GM19043 (cell line): Measurements from ENCODE around the gene EXOC6B.

Experiments
- ATAC-seq: cut with Tn5 transposase; IDR thresholded peaks from one replicate; pipeline ENCODE4 v1.9.1; 2021; ENCODE audit warnings: low read depth; ENCODE audit not compliant: unreplicated experiment

Gene EXOC6B

GRCh38 chr2:72796766-72797165 lies 29.1 kb downstream of the EXOC6B start:
- ATAC-seq, result no peak

GRCh38 chr2:72794572-72794971 lies 31.3 kb downstream of the EXOC6B start:
- no peak for ATAC-seq

- ATAC-seq, result no peak
Measured at GRCh38 chr2:72793798-72794440, 31.9 kb downstream of the EXOC6B start.

DNA sequence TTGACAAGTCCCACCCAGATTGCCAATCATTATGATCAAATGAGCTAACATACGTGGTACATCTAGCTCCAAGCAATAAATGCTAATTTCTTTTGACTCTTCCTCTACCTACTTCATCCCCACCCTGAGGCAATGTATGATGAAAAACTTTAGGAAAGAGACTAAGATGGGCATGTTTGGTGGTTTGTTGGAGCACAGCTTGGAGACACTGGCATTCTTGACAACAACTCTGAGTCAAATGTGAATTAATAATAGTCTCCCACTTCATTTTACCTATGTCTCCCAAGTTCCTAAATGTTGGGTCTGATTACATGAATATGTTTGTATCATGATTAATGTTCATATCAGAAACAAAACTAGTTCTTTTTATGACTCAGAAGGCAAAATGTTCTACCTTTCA lies 36.6 kb downstream of the EXOC6B start:
- no peak for ATAC-seq

DNA sequence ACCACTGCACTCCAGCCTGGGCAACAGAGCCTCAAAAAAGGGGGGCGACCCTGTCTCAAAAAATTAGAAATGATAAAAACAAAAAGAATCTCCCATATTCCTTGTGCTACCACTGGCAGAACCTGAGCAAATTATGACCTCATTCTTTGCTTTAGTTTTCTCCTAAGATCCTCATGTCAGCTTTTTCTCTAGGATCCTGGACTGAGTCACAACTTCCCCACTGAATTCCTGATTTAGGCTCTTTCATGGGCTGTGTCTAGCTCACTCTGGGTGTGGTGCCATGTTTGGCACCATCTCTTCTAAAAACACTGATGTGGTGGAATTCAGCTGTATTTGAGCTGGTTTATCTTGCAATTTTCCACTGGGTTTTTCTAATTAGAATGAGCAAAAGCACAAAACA lies 37.1 kb downstream of the EXOC6B start:
- ATAC-seq, result no peak

GRCh38 chr2:72785517-72785916 lies 40.3 kb downstream of the EXOC6B start:
- ATAC-seq, result no peak

- ATAC-seq, result no peak
Measured at GRCh38 chr2:72782520-72782919, 43.3 kb downstream of the EXOC6B start.

GRCh38 chr2:72781480-72781879 lies 44.4 kb downstream of the EXOC6B start:
- ATAC-seq, result no peak

DNA sequence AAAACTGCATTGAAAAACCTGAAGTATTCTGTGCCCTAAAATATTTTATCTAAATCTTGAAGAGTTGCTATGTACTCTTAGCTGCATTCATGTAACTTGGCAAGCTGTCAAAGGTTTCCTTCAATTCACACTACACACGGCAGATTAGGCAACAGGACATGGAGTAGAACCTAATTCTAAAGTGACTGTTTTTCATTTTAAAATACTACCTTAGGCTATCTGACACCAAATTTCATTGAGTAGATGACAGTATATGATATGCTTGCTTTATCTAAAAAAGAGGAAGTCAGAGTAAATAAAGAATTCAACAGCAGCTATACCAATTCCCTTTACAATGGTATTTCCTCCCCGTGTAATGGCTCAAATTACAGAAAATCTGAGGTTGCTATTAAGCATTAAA lies 45.4 kb downstream of the EXOC6B start:
- ATAC-seq, result no peak

DNA sequence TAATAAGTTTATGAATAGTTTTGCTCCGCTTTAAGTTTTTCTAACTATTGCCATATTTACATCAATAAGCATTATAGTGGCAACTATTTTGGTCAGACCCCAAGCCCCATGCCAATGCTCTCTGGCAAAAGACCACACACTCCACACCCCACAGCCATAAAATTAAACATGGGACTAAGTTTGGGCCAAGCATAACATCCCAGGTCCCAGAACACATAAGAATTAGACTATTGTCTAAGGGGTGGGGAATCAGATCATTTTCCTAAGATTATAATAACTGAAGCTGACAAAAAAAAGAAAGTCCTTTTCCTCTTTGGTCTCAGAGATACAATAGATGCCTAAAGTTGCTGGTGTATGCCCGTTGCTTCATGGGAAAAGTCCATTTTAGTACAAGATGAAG lies 46.3 kb downstream of the EXOC6B start:
- ATAC-seq, result no peak

GRCh38 chr2:72778410-72778809 lies 47.4 kb downstream of the EXOC6B start:
- ATAC-seq, result no peak

DNA sequence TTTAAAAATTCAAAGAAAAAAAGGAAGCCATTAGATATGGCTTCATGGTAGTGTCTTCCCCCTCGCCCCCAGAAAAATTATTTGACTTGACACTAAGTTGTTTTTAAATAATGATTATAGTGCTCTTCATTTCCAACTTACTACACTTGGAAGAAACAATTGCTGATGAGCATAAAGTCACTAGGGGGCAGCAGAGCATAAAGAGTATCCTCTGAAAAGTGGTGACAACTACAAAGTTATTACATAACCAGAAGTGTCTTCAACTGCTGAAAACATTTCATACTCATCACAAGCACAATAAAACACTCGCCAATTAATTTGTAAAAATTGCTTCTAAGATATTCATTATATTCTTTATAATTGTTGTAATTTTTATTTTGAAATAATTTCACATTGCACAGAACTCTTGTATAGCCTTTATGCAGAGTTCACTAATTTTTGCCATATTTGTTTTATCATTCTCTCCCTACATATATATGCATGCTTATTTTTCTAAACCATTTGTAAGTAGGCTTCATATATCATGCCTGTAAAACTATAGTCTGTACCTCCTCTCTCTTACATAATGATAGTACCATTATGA lies 54.9 kb downstream of the EXOC6B start:
- ATAC-seq, result peak; percentile 49

GRCh38 chr2:72765997-72766609 lies 59.7 kb downstream of the EXOC6B start:
- no peak for ATAC-seq

- no peak for ATAC-seq
Measured at GRCh38 chr2:72762276-72762675, 63.6 kb downstream of the EXOC6B start.

DNA sequence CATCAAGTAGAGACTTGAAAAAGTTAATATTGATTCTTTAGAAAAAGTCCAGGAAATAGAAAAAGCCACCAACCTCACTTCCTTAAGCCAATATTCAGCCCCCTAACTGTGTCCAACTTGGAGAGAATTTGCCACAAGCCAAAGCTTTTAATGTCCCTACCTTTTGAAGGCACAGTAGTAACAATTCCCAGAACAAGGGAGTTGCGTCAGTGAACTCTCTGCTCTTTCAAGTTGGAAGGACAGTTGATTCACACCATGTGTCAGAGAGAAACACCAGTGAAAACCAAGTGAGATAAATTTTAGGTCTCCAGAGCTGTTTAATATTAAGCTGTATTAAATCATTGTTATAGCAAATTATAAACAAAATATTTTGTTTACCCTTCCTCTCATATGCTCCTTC lies 66.1 kb downstream of the EXOC6B start:
- ATAC-seq, result no peak

GRCh38 chr2:72757177-72757775 lies 68.6 kb downstream of the EXOC6B start:
- no peak for ATAC-seq

GRCh38 chr2:72755647-72756423 lies 70.0 kb downstream of the EXOC6B start:
- ATAC-seq, result no peak

- ATAC-seq, result no peak
Measured at GRCh38 chr2:72754628-72755320, 71.1 kb downstream of the EXOC6B start.

GRCh38 chr2:72750977-72751639 lies 74.7 kb downstream of the EXOC6B start:
- ATAC-seq, result no peak

- ATAC-seq, result no peak
Measured at GRCh38 chr2:72750466-72750865, 75.4 kb downstream of the EXOC6B start.
